ENCODE data around the gene MDK.

Gene MDK

DNA sequence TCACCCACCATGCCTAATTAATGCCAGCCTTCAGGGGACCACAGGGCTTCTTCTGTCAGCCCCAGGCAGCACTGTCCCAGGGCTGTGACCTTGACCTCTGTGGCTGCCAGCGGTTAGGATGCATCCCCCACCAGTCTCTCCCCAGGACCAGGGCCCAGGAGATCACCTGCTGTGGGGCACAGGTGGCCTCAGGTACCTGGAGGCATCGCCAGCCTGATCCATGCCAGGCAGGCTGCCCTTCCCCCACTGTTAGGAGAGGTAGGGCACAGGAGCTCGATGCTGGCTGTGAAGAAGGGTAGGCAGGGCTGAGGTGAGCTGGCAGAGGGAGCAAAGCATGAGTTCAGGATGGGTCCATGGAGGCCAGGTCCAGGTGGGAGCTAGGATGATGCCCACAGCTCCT, 16.7 kb upstream of the MDK start:
- TF ChIP-seq TAF1 (IDR thresholded peaks at IDR 0.05; ENCODE audit: borderline replicate concordance, insufficient read depth, low read length): no peak
- no peak for TF ChIP-seq FOXP2 (optimal IDR thresholded peaks at IDR 0.05; ENCODE audit: borderline replicate concordance, extremely low read depth, extremely low read length, insufficient read depth)
- TF ChIP-seq SIN3A (IDR thresholded peaks at IDR 0.05; ENCODE audit: borderline replicate concordance, insufficient read depth, low read length): no peak
- TF ChIP-seq, protein P1, sequence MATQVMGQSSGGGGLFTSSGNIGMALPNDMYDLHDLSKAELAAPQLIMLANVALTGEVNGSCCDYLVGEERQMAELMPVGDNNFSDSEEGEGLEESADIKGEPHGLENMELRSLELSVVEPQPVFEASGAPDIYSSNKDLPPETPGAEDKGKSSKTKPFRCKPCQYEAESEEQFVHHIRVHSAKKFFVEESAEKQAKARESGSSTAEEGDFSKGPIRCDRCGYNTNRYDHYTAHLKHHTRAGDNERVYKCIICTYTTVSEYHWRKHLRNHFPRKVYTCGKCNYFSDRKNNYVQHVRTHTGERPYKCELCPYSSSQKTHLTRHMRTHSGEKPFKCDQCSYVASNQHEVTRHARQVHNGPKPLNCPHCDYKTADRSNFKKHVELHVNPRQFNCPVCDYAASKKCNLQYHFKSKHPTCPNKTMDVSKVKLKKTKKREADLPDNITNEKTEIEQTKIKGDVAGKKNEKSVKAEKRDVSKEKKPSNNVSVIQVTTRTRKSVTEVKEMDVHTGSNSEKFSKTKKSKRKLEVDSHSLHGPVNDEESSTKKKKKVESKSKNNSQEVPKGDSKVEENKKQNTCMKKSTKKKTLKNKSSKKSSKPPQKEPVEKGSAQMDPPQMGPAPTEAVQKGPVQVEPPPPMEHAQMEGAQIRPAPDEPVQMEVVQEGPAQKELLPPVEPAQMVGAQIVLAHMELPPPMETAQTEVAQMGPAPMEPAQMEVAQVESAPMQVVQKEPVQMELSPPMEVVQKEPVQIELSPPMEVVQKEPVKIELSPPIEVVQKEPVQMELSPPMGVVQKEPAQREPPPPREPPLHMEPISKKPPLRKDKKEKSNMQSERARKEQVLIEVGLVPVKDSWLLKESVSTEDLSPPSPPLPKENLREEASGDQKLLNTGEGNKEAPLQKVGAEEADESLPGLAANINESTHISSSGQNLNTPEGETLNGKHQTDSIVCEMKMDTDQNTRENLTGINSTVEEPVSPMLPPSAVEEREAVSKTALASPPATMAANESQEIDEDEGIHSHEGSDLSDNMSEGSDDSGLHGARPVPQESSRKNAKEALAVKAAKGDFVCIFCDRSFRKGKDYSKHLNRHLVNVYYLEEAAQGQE (IDR thresholded peaks at IDR 0.05; ENCODE audit: insufficient read depth in 1 of 2, low read depth in 2 of 2, low read length in 2 of 2): no peak
- TF ChIP-seq POLR2AphosphoS5 (IDR thresholded peaks at IDR 0.05; ENCODE audit: low read depth, low read length): no peak

- no peak for TF ChIP-seq FOXP2 (optimal IDR thresholded peaks at IDR 0.05; ENCODE audit: borderline replicate concordance, extremely low read depth, extremely low read length, insufficient read depth)
- no peak for TF ChIP-seq POLR2AphosphoS5 (IDR thresholded peaks at IDR 0.05; ENCODE audit: low read depth, low read length)
Measured at GRCh38 chr11:46366260-46366659, 15.2 kb upstream of the MDK start.

- TF ChIP-seq SIN3A (IDR thresholded peaks at IDR 0.05; ENCODE audit: borderline replicate concordance, insufficient read depth, low read length) (no peak), TAF1 (IDR thresholded peaks at IDR 0.05; ENCODE audit: borderline replicate concordance, insufficient read depth, low read length) (no peak), FOXP2 (optimal IDR thresholded peaks at IDR 0.05; ENCODE audit: borderline replicate concordance, extremely low read depth, extremely low read length, insufficient read depth) (no peak), POLR2AphosphoS5 (IDR thresholded peaks at IDR 0.05; ENCODE audit: low read depth, low read length) (no peak)
- TF ChIP-seq, protein P1 (IDR thresholded peaks at IDR 0.05; ENCODE audit: insufficient read depth in 1 of 2, low read depth in 2 of 2, low read length in 2 of 2): no peak
Measured at GRCh38 chr11:46366661-46367161, 14.8 kb upstream of the MDK start.

DNA sequence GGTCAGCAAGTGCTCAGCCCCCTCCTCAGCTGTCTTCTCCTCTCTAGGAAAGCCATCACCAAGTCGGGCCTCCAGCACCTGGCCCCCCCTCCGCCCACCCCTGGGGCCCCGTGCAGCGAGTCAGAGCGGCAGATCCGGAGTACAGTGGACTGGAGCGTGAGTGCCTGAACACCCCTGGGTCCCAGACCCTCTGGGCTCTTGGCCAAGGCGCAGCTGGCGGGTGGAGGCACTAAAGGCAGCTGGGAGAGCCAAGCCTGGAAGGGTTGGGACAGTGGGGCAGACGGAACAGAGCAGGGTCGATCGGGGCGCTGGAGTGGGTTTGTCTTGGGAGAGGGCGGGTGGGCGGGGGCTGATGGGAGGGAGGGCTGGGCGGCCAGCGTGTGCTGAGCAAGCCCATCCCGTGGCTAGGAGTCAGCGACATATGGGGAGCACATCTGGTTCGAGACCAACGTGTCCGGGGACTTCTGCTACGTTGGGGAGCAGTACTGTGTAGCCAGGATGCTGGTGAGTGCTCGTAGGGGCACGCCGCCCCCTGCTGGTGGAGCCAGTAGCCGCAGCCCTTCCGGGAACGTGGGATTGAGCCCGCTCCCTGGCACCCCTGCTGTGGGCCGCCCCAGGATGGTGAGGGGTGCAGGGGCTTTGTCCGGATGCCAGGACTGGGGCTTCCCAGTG, 14.1 kb upstream of the MDK start:
- TF ChIP-seq, protein P1 (IDR thresholded peaks at IDR 0.05; ENCODE audit: insufficient read depth in 1 of 2, low read depth in 2 of 2, low read length in 2 of 2): no peak
- no peak for TF ChIP-seq FOXP2 (optimal IDR thresholded peaks at IDR 0.05; ENCODE audit: borderline replicate concordance, extremely low read depth, extremely low read length, insufficient read depth)
- no peak for TF ChIP-seq POLR2AphosphoS5 (IDR thresholded peaks at IDR 0.05; ENCODE audit: low read depth, low read length)
- TF ChIP-seq TAF1 (IDR thresholded peaks at IDR 0.05; ENCODE audit: borderline replicate concordance, insufficient read depth, low read length): no peak
- no peak for TF ChIP-seq SIN3A (IDR thresholded peaks at IDR 0.05; ENCODE audit: borderline replicate concordance, insufficient read depth, low read length)

DNA sequence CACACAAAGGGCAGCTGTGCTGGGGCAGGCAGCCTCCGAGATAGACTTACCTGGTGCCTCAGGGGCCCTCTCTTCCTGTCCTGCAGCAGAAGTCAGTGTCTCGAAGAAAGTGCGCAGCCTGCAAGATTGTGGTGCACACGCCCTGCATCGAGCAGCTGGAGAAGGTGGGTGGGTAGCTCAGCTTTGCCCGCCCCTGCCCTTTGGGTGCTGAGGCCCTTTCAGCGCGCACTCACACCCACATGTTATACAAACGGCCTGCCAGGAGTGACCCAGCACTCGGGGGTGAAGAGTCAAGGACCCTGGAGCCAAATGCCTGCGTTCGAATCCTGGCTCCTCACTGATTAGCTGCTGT, 13.6 kb upstream of the MDK start:
- TF ChIP-seq FOXP2 (optimal IDR thresholded peaks at IDR 0.05; ENCODE audit: borderline replicate concordance, extremely low read depth, extremely low read length, insufficient read depth) (no peak), POLR2AphosphoS5 (IDR thresholded peaks at IDR 0.05; ENCODE audit: low read depth, low read length) (no peak), SIN3A (IDR thresholded peaks at IDR 0.05; ENCODE audit: borderline replicate concordance, insufficient read depth, low read length) (no peak), TAF1 (IDR thresholded peaks at IDR 0.05; ENCODE audit: borderline replicate concordance, insufficient read depth, low read length) (no peak)
- TF ChIP-seq, protein P1 (IDR thresholded peaks at IDR 0.05; ENCODE audit: insufficient read depth in 1 of 2, low read depth in 2 of 2, low read length in 2 of 2): no peak

Measured in PFSK-1 (cell line).